PC-9 (cell line): ENCODE measurements around the gene KRT80.

ENCODE experiments used
- CTCF ChIP-seq: fragments of 200-600 bp; sonication (generic); conservative IDR thresholded peaks from 2 replicates; pipeline ENCODE4 v1.6.1; 2017; ENCODE audit warnings: mixed run types, antibody characterized with exemption, mild to moderate bottlenecking, moderate library complexity
- EZH2 ChIP-seq: fragments of 200-600 bp; sonication (generic); IDR thresholded peaks from 2 replicates; pipeline ENCODE4 v1.8.0; 2017; ENCODE audit warnings: antibody characterized with exemption, low read depth

- TF ChIP-seq EZH2, result no peak
- TF ChIP-seq CTCF, result no peak
These were observed 47.1 kb downstream of the KRT80 start for GRCh38 chr12:52144512-52145227.
